PC-3 (cell line): ENCODE results near the gene CHST14. TPM values are rescaled to one million over a fixed set of nuclear protein-coding genes. Genes with fewer than 3 reads are reported as not detected.

Experiments used
- ATAC-seq: fragments of 200-7000 bp; cut with Tn5 transposase; 2 replicates; pipeline ENCODE4 v1.9.1; 2020; ENCODE audit warnings: mild to moderate bottlenecking, moderate library complexity
- BruUV-seq: library from RNA; stranded (reverse); fragments of 400-500 nt; replicated peaks from 2 replicates; lab custom pipeline; 2021; lab: Mats Ljungman, UMichigan
- CTCF ChIA-PET: fragments of 300-600 bp; sonication (Branson Sonifier 250); formaldehyde crosslinking; loops from one replicate; lab custom pipeline; 2022; ENCODE audit warnings: antibody characterized with exemption; lab: Charles Lee
- POLR2A ChIA-PET: fragments of 300-600 bp; sonication (Branson Sonifier 250); formaldehyde crosslinking; loops from one replicate; lab custom pipeline; 2022; ENCODE audit warnings: antibody characterized with exemption; ENCODE audit not compliant: unreplicated experiment; lab: Charles Lee
- DNase-seq: peaks from one replicate; pipeline ENCODE4 v3.0.0-alpha.2; 2015
- H2AFZ ChIP-seq: fragments of 300-600 bp; sonication (generic); 2 replicates; pipeline ENCODE4 v1.6.0; 2016; ENCODE audit warnings: antibody characterized with exemption, low read length
- H3F3A ChIP-seq: fragments of 300-600 bp; sonication (generic); one replicate; pipeline ENCODE4 v1.6.0; 2017; ENCODE audit warnings: antibody characterized with exemption, low read length, control low read depth, mild to moderate bottlenecking; ENCODE audit not compliant: unreplicated experiment
- H3K27ac ChIP-seq: fragments of 300-600 bp; sonication (generic); 2 replicates; pipeline ENCODE4 v1.5.1; 2016; ENCODE audit warnings: mild to moderate bottlenecking, low read length
- H3K27me3 ChIP-seq: fragments of 300-600 bp; sonication (generic); 2 replicates; pipeline ENCODE4 v1.6.1; 2016; ENCODE audit warnings: low read length, mixed read lengths
- H3K36me3 ChIP-seq: fragments of 300-600 bp; sonication (generic); 2 replicates; pipeline ENCODE4 v1.6.1; 2016; ENCODE audit warnings: low read depth, mixed run types, low read length, mixed read lengths
- H3K4me1 ChIP-seq: fragments of 300-600 bp; sonication (generic); 2 replicates; pipeline ENCODE4 v1.5.1; 2016; ENCODE audit warnings: low read length; ENCODE audit not compliant: insufficient read depth
- H3K4me2 ChIP-seq: fragments of 300-600 bp; sonication (generic); 2 replicates; pipeline ENCODE4 v1.6.0; 2016; ENCODE audit warnings: low read length
- H3K4me3 ChIP-seq: fragments of 300-600 bp; sonication (generic); 2 replicates; pipeline ENCODE4 v1.5.1; 2016; ENCODE audit warnings: mild to moderate bottlenecking, low read length, mixed read lengths
- H3K79me2 ChIP-seq: fragments of 300-600 bp; sonication (generic); 2 replicates; pipeline ENCODE4 v1.6.1; 2017; ENCODE audit warnings: low read length, mixed read lengths
- H3K9ac ChIP-seq: fragments of 300-600 bp; sonication (generic); 2 replicates; pipeline ENCODE4 v1.6.0; 2016; ENCODE audit warnings: mild to moderate bottlenecking, low read length
- H3K9me2 ChIP-seq: fragments of 300-600 bp; sonication (generic); replicated peaks from 2 replicates; pipeline ENCODE4 v1.6.1; 2016; ENCODE audit warnings: mixed run types, low read length, mixed read lengths
- H3K9me3 ChIP-seq: fragments of 300-600 bp; sonication (generic); 2 replicates; pipeline ENCODE4 v1.6.1; 2016; ENCODE audit warnings: low read length, mixed read lengths
- H4K20me1 ChIP-seq: fragments of 300-600 bp; sonication (generic); 2 replicates; pipeline ENCODE4 v1.6.1; 2016; ENCODE audit warnings: low read length, mixed read lengths
- EZH2 ChIP-seq: fragments of 300-600 bp; sonication (generic); IDR thresholded peaks from one replicate; pipeline ENCODE4 v1.6.1; 2017; ENCODE audit warnings: antibody characterized with exemption, mild to moderate bottlenecking, low read length; ENCODE audit not compliant: unreplicated experiment
- EZH2phosphoT487 ChIP-seq: fragments of 300-600 bp; sonication (generic); IDR thresholded peaks from 2 replicates; pipeline ENCODE4 v1.6.1; 2018; ENCODE audit warnings: mild to moderate bottlenecking, antibody characterized with exemption, low read length, borderline replicate concordance
- intact Hi-C: fragments of 100-400 bp; cut with micrococcal nuclease; formaldehyde crosslinking; loops from 2 replicates; pipeline ENCODE4 v1.9.0; 2023
- total RNA-seq: library from RNA; depleted of rRNA; stranded (reverse); fragments of >200 nt; gene quantifications from 2 replicates; pipeline ENCODE4 v1.2.3, GENCODE V29; 2014
- TF ChIP-seq, protein P1 (sequence below): fragments of 300-600 bp; sonication (generic); conservative IDR thresholded peaks from 2 replicates; pipeline ENCODE4 v1.5.1; 2017; ENCODE audit warnings: antibody characterized with exemption, low read depth, mild to moderate bottlenecking, low read length

Gene CHST14
- total RNA-seq, 1 experiment from 2014 or later: 13.0 TPM

DNA sequence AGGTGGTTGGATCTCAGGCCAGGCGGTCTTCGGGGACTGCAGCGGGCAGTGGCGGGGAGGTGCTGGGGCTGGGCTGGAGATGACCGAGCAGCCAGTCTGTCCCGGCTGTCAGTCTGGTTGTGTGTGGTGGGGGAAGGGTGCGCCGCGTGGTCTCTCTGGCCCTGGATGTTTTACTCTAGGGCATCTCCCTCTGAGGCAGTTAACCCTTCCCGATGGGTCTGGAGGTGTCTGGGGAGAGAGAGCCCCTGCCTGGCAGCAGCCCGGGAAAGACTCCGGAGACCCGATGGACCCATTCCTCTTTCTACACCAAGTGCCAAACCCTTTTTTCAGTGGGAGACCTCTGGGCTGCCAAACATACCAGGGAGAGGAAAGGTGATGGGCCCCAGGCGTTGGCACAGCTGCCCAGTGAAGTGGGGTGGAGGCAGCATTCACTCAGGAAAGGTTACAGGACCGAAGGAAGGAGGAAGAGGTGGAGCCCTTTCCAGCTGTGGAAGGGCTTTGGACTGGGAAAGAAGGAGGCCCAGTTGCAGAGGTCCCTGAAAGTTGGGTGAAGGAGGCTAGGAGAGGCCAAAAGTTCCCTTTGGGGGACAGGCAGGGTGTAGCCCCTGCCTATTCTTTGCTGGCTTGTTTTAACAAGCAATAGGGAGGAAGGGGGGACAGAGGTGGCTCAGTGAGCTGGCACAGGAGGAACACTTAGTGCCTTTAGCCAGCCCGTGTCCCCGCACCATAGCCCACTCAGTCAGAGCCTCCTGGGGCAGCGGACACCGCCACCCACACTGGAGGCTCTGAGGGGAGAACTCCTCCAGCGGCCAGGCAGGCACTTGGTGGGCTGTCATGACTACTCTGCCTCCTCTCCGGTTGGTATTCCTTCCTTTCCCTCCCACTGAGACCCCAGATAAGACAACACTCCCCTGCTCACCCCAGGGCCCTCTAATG is 32.8 kb upstream of the CHST14 start:
- Histone ChIP-seq H3K9me2 (no peaks in the 10 kb centered on the region), H3K9ac (no peak overlapping the region), H3K79me2 (peaks cover 15% of the 10 kb centered on the region), H4K20me1 (peaks cover 9% of the 10 kb centered on the region; the same call in 1 of the 2 replicates), H3K9me3 (no peaks in the 10 kb centered on the region), H3F3A (no peaks in the 10 kb centered on the region), H3K27ac (no peak overlapping the region), H3K4me2 (no peak overlapping the region), H3K27me3 (no peaks in the 10 kb centered on the region), H2AFZ (no peak overlapping the region), H3K4me3 (no peak overlapping the region), H3K4me1 (peaks cover 22% of the 10 kb centered on the region), H3K36me3 (no peaks in the 10 kb centered on the region)
- TF ChIP-seq EZH2: no peak
- TF ChIP-seq EZH2phosphoT487: no peak
- TF ChIP-seq, protein P1, sequence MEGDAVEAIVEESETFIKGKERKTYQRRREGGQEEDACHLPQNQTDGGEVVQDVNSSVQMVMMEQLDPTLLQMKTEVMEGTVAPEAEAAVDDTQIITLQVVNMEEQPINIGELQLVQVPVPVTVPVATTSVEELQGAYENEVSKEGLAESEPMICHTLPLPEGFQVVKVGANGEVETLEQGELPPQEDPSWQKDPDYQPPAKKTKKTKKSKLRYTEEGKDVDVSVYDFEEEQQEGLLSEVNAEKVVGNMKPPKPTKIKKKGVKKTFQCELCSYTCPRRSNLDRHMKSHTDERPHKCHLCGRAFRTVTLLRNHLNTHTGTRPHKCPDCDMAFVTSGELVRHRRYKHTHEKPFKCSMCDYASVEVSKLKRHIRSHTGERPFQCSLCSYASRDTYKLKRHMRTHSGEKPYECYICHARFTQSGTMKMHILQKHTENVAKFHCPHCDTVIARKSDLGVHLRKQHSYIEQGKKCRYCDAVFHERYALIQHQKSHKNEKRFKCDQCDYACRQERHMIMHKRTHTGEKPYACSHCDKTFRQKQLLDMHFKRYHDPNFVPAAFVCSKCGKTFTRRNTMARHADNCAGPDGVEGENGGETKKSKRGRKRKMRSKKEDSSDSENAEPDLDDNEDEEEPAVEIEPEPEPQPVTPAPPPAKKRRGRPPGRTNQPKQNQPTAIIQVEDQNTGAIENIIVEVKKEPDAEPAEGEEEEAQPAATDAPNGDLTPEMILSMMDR: no peak
- intact Hi-C loops: no loop called here
- DNase-seq (no peak), ATAC-seq (no peak)
- ChIA-PET CTCF (no interaction called here), POLR2A (no interaction called here)
- BruUV-seq: no TSS peak

DNA sequence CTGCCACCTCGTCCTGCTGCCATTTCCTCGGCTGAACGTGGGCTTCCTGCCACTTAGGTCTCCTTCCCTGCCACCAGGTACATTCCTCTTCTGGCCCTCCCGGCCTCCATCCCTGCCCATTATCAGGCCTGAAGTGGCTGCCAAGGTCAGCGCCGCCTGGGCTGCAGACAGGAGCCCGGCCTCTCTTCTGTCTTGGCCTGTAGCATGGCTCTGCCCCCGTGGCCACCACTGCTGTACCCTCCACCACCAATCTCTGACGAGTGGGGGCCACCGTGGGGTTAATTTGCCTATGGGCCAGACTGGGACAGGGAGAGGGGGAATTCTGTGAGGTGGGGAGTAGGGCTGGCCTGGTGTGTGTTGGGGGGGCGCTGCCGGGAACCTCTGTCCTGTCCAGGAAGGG is 32.1 kb upstream of the CHST14 start:
- peaks cover 16% of the 10 kb centered on the region; the same call in 1 of the 2 replicates for H4K20me1 ChIP-seq
- ATAC-seq (no peak), DNase-seq (no peak)
- no peaks in the 10 kb centered on the region for H3K36me3 ChIP-seq
- no peak overlapping the region for H3K27ac ChIP-seq
- no peaks in the 10 kb centered on the region for H3K27me3 ChIP-seq
- no peak overlapping the region for H3K4me3 ChIP-seq
- POLR2A ChIA-PET: no interaction called here
- no peaks in the 10 kb centered on the region for H3K9me2 ChIP-seq
- H3F3A ChIP-seq: no peaks in the 10 kb centered on the region
- peaks cover 26% of the 10 kb centered on the region for H3K4me1 ChIP-seq
- peaks cover 22% of the 10 kb centered on the region for H3K79me2 ChIP-seq
- BruUV-seq: no TSS peak
- no peak overlapping the region for H2AFZ ChIP-seq
- no peak overlapping the region for H3K9ac ChIP-seq
- CTCF ChIA-PET: no interaction called here
- no peaks in the 10 kb centered on the region for H3K9me3 ChIP-seq
- intact Hi-C loops: no loop called here
- H3K4me2 ChIP-seq: no peak overlapping the region
- TF ChIP-seq EZH2 (no peak), EZH2phosphoT487 (no peak)
- TF ChIP-seq, protein P1: no peak
